Measurements from ENCODE around the gene TANGO2. TPM values are rescaled to one million over a fixed set of nuclear protein-coding genes. Genes with fewer than 3 reads are reported as not detected.

The TANGO2 gene
- total and polyA plus RNA-seq, 3 donors from 2014 or later = 13.5 to 21.5 (median 19.0) TPM

DNA sequence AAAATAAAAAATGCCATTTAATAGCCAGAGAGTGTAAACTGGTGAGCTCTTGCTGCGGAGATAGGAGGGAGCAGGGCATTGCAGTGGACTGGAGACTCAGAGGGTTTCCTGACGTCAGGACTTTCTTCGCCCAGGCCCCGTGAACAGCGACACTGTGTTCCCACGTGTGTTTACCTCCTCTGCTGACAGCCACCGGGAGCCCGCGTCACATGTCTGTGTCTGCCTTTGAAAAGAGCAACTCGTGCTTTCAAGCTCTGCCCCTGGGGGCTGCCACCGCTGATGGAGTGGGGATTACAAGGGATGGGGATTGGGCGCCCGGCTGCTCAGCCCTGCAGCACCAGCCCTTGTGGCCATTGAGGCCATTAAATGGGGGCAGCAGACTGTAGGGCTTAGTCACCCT, 3.3 kb downstream of the TANGO2 start:
- intact Hi-C loops (cut with DNase I; ENCODE audit: low total_unique reads) = no loop called here
- Histone ChIP-seq H3K4me3 (no peak overlapping the region), H3K4me1 (peaks cover 17% of the 10 kb centered on the region), H3K36me3 (ENCODE audit: low read depth, missing control alignments) (no peaks in the 10 kb centered on the region), H3K27me3 (no peaks in the 10 kb centered on the region), H3K27ac (no peak overlapping the region), H3K9me3 (no peaks in the 10 kb centered on the region)
- TF ChIP-seq CTCF (IDR thresholded peaks at IDR 0.05) = no peak
- no peak for TF ChIP-seq POLR2A (IDR thresholded peaks at IDR 0.05)
- WGBS, 2 donors = 74 to 81% methylated on average over 13 of the region's 13 CpGs
- DNase-seq = no peak

- TF ChIP-seq CTCF (IDR thresholded peaks at IDR 0.05) (no peak), POLR2A (IDR thresholded peaks at IDR 0.05) (no peak)
- Histone ChIP-seq H3K27me3 (no peaks in the 10 kb centered on the region), H3K27ac (no peak overlapping the region), H3K4me3 (no peak overlapping the region), H3K9me3 (no peaks in the 10 kb centered on the region), H3K36me3 (ENCODE audit: low read depth, missing control alignments) (no peaks in the 10 kb centered on the region), H3K4me1 (peaks cover 17% of the 10 kb centered on the region)
- no peak for DNase-seq
- 95 to 96% methylated on average over 15 of the region's 15 CpGs for WGBS, 2 donors
- intact Hi-C loops (cut with DNase I; ENCODE audit: low total_unique reads) = no loop called here
Observed at GRCh38 chr22:20024650-20025397, 3.9 kb downstream of the TANGO2 start.

- 95 to 97% methylated on average over 11 to 13 of the region's 13 CpGs for WGBS, 2 donors
- intact Hi-C loops (cut with DNase I; ENCODE audit: low total_unique reads) = no loop called here
- DNase-seq = no peak
- no peak overlapping the region for H3K4me3 ChIP-seq
- no peaks in the 10 kb centered on the region for H3K36me3 ChIP-seq (ENCODE audit: low read depth, missing control alignments)
- H3K27ac ChIP-seq = no peak overlapping the region
- H3K27me3 ChIP-seq = no peaks in the 10 kb centered on the region
- H3K4me1 ChIP-seq = peaks cover 13% of the 10 kb centered on the region
- TF ChIP-seq CTCF (IDR thresholded peaks at IDR 0.05) (no peak), POLR2A (IDR thresholded peaks at IDR 0.05) (no peak)
- no peaks in the 10 kb centered on the region for H3K9me3 ChIP-seq
Observed at GRCh38 chr22:20025401-20026203, 4.7 kb downstream of the TANGO2 start.

DNA sequence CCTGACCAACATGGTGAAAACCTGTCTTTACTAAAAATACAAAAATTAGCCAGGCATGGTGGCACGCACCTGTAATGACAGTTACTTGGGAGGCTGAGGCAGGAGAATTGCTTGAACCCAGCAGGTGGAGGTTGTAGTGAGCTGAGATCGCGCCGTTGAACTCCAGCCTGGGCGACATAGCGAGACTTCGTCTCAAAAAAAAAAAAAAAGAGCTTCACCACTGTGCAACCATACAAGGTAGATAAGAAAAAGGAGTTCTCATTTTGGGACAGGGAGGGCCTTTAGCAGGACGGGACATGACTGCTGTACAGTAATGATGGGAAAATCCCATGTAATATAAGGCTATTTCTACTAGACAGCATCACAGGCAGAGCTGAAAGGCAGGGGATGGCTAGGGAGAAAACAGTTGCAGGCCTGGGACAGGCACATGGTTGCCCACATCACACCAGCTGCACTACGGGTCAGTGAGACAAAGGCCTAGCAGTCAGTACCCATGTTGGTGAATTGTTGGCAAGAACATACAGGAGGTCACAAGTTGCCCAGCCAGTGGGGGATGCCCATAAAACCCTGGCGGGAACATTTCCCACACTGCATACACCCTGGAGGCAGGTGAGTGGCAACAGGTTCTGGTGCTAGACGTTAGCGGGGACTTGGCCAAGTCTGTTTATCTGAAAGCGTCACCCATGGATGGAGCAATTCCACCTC, 5.4 kb downstream of the TANGO2 start:
- Histone ChIP-seq H3K4me3 (no peak overlapping the region), H3K27ac (no peak overlapping the region), H3K4me1 (peaks cover 11% of the 10 kb centered on the region), H3K36me3 (ENCODE audit: low read depth, missing control alignments) (no peaks in the 10 kb centered on the region), H3K9me3 (no peaks in the 10 kb centered on the region), H3K27me3 (no peaks in the 10 kb centered on the region)
- intact Hi-C loops (cut with DNase I; ENCODE audit: low total_unique reads) = no loop called here
- WGBS, 2 donors = 94 to 98% methylated on average over 12 to 13 of the region's 13 CpGs
- no peak for DNase-seq
- TF ChIP-seq CTCF (IDR thresholded peaks at IDR 0.05) = no peak
- TF ChIP-seq POLR2A (IDR thresholded peaks at IDR 0.05) = no peak
